Memory B cell (primary cell): ENCODE results near the gene PHACTR1.

ENCODE experiments used
- ATAC-seq: fragments of 150-1000 bp; cut with Tn5 transposase; 2 replicates; pipeline ENCODE4 v1.10.0; 2021; ENCODE audit warnings: low read depth, mild to moderate bottlenecking, moderate library complexity
- DNase-seq, 2 donors: peaks; one replicate each; pipeline ENCODE4 v3.0.0; 2022; ENCODE audit warnings: low spot score in 2 of 2
- H3K27ac Mint-ChIP-seq: one replicate; pipeline ENCODE4 v1.8.0; 2022; ENCODE audit warnings: mild to moderate bottlenecking, moderate library complexity, mixed read lengths
- H3K27me3 Mint-ChIP-seq: one replicate; pipeline ENCODE4 v1.8.0; 2022; ENCODE audit warnings: mixed read lengths
- H3K36me3 Mint-ChIP-seq: one replicate; pipeline ENCODE4 v1.8.0; 2022; ENCODE audit warnings: mild to moderate bottlenecking, mixed read lengths
- H3K4me1 Mint-ChIP-seq: one replicate; pipeline ENCODE4 v1.8.0; 2022; ENCODE audit warnings: mixed read lengths
- H3K4me3 Mint-ChIP-seq: one replicate; pipeline ENCODE4 v1.8.0; 2022; ENCODE audit warnings: mild to moderate bottlenecking, moderate library complexity, mixed read lengths
- H3K9me3 Mint-ChIP-seq: one replicate; pipeline ENCODE4 v1.8.0; 2022; ENCODE audit warnings: mixed read lengths

Gene PHACTR1

DNA sequence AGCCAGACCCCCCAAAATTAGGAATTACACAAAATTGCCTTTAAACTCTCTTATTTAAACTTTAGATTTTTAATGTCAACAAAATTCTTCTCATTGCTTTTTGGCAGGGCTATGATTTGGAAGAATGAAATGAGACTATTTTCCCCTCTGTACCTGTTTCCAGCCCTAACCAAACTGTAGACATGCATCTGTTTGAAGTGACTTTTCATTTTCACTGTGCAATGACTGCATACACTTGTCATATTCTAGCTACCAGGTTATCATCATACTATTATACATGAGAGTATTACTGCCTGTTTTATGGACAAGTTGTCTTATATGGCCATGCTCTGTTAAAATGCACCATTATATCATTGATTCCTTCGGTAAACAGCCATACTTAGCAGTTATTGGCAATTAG is 316.6 kb downstream of the PHACTR1 start:
- ATAC-seq (no peak), DNase-seq (no peak)
- peaks cover 15% of the 10 kb centered on the region for H3K27me3 Mint-ChIP-seq
- H3K36me3 Mint-ChIP-seq = no peaks in the 10 kb centered on the region
- no peaks in the 10 kb centered on the region for H3K4me1 Mint-ChIP-seq
- H3K27ac Mint-ChIP-seq = no peak overlapping the region
- no peak overlapping the region for H3K4me3 Mint-ChIP-seq
- H3K9me3 Mint-ChIP-seq = no peaks in the 10 kb centered on the region

DNA sequence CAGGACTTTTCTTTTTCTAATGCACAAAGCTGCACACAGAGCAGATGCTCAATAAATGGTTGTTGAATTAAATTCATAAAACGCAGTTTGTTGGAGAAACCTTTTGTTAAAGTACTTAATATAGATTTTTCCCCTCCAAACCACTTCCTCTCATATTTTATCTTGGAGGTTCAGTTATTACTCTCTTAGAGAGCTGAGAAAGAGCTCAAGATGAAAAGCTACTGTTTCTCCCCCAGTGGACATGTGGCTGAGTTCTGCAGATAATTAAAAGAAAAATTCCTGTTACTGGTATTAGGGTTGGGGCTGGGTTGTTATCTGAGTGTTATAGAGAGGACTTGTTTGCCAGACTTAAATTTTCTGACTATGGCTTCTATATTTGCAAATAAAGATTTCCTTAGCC is 317.7 kb downstream of the PHACTR1 start:
- Mint-ChIP-seq H3K36me3 (no peaks in the 10 kb centered on the region), H3K4me3 (no peak overlapping the region), H3K27me3 (peaks cover 10% of the 10 kb centered on the region), H3K27ac (no peak overlapping the region), H3K4me1 (no peaks in the 10 kb centered on the region), H3K9me3 (no peaks in the 10 kb centered on the region)
- no peak for DNase-seq
- ATAC-seq = no peak

DNA sequence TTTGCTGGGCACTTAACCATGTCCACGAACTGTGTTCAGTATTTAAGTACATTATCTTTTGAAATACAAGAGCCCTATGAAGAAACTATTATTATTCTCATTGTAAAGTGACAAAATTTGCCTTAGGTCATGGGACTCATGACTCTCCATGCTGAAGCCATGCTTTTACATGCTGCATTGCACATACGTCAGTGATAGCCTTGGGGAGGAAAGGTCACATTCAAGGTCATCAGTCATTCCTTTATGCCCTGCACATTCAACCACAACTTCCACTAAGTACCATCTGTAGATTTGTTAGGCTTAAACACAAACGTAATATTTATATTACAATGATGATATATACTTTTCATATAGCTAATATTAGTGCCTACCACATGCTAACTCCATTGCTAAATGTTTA is 319.0 kb downstream of the PHACTR1 start:
- no peak overlapping the region for H3K27ac Mint-ChIP-seq
- peaks cover 11% of the 10 kb centered on the region for H3K27me3 Mint-ChIP-seq
- no peak overlapping the region for H3K4me3 Mint-ChIP-seq
- H3K4me1 Mint-ChIP-seq = no peaks in the 10 kb centered on the region
- no peak for ATAC-seq
- H3K36me3 Mint-ChIP-seq = no peaks in the 10 kb centered on the region
- no peak for DNase-seq
- H3K9me3 Mint-ChIP-seq = no peaks in the 10 kb centered on the region

DNA sequence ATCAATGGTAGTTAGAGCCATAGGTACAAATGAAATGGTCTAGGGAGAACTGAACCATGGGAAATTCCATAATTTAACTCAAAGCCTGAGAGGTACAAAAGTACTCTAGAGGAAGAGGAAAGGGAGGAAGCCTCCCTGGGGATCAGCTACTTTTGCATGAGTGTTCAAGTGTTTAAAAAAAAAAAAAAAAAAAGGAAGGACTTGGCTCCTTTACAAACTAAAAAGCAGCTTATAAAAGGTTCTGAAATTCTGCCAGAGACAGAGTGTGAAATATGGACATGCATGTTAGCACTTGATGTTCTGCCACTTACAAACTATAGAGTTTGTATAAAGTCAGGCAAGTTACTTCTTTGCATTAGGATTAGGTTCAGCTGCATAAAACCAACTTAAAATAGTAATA is 321.7 kb downstream of the PHACTR1 start:
- Mint-ChIP-seq H3K27me3 (peaks cover 12% of the 10 kb centered on the region), H3K4me3 (no peak overlapping the region), H3K36me3 (no peaks in the 10 kb centered on the region), H3K4me1 (no peaks in the 10 kb centered on the region), H3K9me3 (no peaks in the 10 kb centered on the region), H3K27ac (no peak overlapping the region)
- ATAC-seq (no peak), DNase-seq (no peak)

DNA sequence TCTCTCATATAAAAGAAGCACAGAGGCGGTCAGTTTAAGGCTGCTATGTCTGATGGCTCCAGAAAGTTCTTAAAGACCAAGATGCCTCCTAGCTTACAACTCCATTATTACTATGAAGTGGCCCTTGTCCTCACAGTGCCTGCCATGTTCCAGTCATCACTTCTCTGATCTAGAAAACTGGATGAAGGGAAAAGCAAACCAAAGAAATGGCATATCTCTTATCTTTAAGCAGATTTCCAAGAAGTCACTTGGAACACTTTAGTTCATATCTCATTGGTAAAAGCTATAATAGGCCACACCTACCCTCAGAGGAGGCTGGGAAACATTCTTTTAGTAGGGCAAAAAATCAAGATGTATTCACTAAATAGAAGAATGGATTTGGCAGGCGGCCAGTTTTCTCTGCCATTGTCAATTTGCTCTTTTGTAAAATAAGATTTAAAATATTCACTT is 322.2 kb downstream of the PHACTR1 start:
- Mint-ChIP-seq H3K9me3 (no peaks in the 10 kb centered on the region), H3K4me3 (no peak overlapping the region), H3K36me3 (no peaks in the 10 kb centered on the region), H3K27ac (no peak overlapping the region), H3K4me1 (no peaks in the 10 kb centered on the region), H3K27me3 (peaks cover 12% of the 10 kb centered on the region)
- DNase-seq (no peak), ATAC-seq (no peak)

DNA sequence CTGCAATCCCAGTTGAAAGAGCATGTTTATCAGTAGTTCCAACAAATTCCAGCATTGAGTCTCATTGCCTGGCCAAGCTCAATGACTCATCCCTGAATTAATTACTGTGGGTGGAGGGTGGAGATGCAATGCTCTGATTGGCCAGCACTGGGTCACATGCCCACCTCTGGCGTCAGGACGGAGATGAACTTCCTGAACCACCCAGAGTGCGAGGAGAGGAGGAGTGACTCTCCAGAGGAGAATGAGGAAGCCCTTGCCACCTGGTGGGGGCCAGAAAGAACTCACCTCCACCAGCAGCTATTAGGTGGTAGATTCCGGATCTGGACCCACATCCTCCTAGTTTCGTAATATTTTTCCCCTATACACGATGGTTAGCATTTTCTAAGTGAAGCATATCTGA is 327.8 kb downstream of the PHACTR1 start:
- no peaks in the 10 kb centered on the region for H3K4me1 Mint-ChIP-seq
- no peak overlapping the region for H3K27ac Mint-ChIP-seq
- no peak for ATAC-seq
- no peak overlapping the region for H3K4me3 Mint-ChIP-seq
- H3K27me3 Mint-ChIP-seq = peaks cover 7% of the 10 kb centered on the region
- H3K9me3 Mint-ChIP-seq = no peaks in the 10 kb centered on the region
- DNase-seq = no peak
- no peaks in the 10 kb centered on the region for H3K36me3 Mint-ChIP-seq

DNA sequence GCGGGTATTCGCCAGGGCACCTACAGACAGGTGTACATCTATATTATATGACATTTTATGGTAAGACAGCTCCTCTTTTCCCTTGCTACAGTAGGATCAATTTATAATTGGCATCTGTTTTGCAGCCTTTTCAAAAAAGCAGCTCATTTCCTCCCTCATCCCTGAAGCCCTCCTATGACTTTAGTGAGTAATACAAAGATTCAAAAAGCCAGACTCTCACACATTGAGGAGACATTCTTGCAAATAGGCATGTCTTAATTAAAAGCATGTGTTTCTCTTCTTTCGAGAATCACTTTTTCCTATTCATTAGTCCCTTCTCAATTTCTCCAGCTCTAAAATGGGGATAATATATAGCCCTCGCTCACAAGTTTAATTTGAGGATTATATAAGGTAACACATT is 328.3 kb downstream of the PHACTR1 start:
- DNase-seq (no peak), ATAC-seq (no peak)
- no peaks in the 10 kb centered on the region for H3K4me1 Mint-ChIP-seq
- H3K9me3 Mint-ChIP-seq = no peaks in the 10 kb centered on the region
- H3K36me3 Mint-ChIP-seq = no peaks in the 10 kb centered on the region
- peaks cover 7% of the 10 kb centered on the region for H3K27me3 Mint-ChIP-seq
- no peak overlapping the region for H3K4me3 Mint-ChIP-seq
- H3K27ac Mint-ChIP-seq = no peak overlapping the region

DNA sequence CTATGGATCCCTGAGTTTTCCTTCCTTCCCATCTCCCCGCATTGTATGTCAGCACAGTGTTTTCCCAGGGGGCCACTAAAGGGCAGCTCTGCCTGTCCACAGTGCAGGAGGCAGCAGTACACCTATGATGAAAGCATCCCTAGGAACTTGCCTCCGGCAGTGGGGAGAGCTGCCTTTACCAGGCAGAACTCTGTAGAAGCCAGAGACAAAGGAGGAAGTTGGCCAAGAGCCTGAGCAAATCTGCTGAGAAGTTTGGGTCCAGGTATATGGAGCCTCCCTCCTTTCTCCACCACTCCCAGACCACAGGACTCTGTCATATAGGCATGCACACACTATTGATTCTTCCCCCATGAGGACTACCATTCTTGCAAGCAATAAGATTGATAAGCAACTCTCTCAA is 329.1 kb downstream of the PHACTR1 start:
- Mint-ChIP-seq H3K4me3 (no peak overlapping the region), H3K36me3 (no peaks in the 10 kb centered on the region), H3K27me3 (peaks cover 5% of the 10 kb centered on the region), H3K27ac (no peak overlapping the region), H3K9me3 (no peaks in the 10 kb centered on the region), H3K4me1 (no peaks in the 10 kb centered on the region)
- ATAC-seq = no peak
- DNase-seq = no peak

DNA sequence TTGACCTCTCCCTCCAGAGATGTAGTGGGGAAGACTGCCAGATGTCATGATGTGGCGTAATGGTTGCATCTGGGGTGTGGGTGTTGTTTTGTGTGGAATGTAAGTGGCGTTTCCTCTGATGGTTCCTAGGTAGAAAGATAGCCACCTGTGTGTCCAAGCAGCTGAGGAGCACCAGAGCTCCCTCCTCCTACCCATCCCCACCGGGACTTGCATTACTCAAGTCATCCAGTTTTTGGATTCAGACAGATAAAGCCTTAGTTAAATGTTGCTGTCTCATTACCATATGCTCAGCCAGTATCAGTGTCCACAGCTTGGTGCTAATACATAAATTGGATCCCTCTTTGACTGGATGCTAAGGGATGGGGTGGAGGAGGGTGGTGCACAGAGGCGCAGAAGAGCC is 329.5 kb downstream of the PHACTR1 start:
- DNase-seq = no peak
- Mint-ChIP-seq H3K36me3 (no peaks in the 10 kb centered on the region), H3K4me3 (no peak overlapping the region), H3K27ac (no peak overlapping the region), H3K4me1 (no peaks in the 10 kb centered on the region), H3K27me3 (peaks cover 5% of the 10 kb centered on the region), H3K9me3 (no peaks in the 10 kb centered on the region)
- ATAC-seq = no peak

DNA sequence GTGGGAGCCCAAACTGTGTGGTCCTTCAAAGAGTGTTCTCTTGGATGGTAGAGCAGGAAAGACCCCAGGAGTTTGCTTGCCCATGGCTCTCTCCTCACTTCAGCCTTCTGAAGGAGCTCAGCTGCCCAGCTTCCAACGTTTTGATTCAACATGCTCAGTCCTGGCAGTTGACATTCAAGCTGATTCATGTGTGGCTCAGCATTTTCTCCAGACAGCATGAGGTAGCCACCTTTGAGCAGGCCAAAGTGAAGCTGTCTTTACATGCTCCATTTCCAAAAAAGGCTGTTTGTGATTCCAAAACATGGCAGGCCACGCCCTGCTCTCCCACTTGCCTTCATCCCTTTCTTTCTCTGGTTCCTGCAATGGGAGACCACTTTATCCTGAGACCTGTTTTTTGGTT is 331.5 kb downstream of the PHACTR1 start:
- no peak for ATAC-seq
- no peak for DNase-seq
- Mint-ChIP-seq H3K4me3 (no peak overlapping the region), H3K4me1 (no peaks in the 10 kb centered on the region), H3K27ac (no peak overlapping the region), H3K9me3 (no peaks in the 10 kb centered on the region), H3K27me3 (peaks cover 9% of the 10 kb centered on the region), H3K36me3 (no peaks in the 10 kb centered on the region)

DNA sequence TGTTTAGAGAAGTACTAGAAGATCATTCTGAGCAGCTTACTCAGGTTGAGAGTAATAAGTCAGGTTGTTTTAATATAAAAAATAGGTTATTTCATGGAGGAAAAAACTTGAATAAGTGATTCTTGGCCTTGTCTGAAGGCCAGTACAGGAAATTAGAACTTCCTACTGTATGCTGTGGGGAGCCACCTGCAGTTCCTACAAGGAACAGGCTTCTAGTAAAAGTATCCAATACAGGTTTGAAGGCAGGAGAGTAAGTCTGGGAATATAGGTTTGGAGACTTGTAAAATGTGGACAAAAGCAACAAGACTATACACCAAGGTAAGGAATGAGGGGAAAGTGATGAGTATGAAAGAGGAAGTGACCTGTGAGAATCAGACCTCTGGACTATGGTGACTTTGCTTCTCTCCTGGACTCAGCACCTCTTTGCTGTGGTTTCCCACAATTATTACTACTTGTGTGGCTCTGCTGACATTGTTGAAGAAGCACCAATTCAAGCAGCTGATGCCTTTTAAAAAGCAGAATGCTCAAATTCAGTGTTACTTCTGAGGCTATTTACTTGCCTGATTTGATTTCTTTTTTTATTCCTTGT is 333.2 kb downstream of the PHACTR1 start:
- no peak for DNase-seq
- H3K36me3 Mint-ChIP-seq = no peaks in the 10 kb centered on the region
- ATAC-seq = no peak
- no peaks in the 10 kb centered on the region for H3K9me3 Mint-ChIP-seq
- no peak overlapping the region for H3K4me3 Mint-ChIP-seq
- H3K4me1 Mint-ChIP-seq = no peaks in the 10 kb centered on the region
- peaks cover 12% of the 10 kb centered on the region for H3K27me3 Mint-ChIP-seq
- H3K27ac Mint-ChIP-seq = no peak overlapping the region

DNA sequence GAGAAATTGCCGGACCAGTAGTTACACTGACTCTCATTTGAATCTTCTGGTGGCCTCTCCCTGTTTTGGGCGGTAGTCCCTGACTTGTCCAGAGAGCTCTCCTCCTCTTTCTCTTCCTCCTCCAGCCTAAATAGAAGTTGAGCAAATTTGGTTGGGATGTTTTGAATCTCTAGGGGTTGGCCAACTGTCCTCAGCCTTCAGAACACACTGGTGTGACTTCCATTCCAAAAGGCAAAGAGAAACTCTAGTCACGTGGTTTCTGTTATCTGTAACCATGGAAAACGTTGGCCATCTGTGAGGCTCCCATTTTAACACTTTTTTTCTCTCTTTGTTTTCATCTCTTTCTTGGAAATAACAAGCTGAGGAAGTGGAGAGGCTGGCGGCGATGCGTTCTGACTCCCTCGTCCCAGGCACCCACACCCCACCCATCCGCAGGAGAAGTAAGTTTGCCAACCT is 336.5 kb downstream of the PHACTR1 start:
- no peak for ATAC-seq

DNA sequence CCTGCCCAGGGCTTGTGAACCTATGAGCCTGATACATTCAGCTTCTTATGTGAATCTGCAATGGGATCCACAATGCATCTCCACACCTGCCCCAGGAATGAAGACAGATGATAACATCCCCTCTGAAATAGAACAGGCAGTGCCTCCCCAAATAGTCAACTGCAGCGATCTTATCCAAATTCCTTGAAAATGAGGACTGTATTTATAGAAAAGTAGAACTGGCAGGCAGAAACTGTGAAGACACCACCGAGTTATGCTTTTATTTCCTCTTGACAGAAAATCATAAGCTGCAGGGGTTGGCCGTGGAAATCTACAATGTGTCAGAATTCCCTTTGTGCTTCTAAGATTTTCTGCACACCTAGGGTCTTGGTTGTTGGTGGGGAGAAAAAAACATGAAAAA is 341.5 kb downstream of the PHACTR1 start:
- no peak overlapping the region for H3K4me3 Mint-ChIP-seq

More for the DNA sequence above, 336.5 kb downstream of the PHACTR1 start:
- Mint-ChIP-seq H3K4me3 (no peak overlapping the region), H3K36me3 (no peaks in the 10 kb centered on the region), H3K9me3 (no peaks in the 10 kb centered on the region), H3K27me3 (peaks cover 21% of the 10 kb centered on the region), H3K27ac (no peak overlapping the region), H3K4me1 (no peaks in the 10 kb centered on the region)
- no peak for DNase-seq

DNA sequence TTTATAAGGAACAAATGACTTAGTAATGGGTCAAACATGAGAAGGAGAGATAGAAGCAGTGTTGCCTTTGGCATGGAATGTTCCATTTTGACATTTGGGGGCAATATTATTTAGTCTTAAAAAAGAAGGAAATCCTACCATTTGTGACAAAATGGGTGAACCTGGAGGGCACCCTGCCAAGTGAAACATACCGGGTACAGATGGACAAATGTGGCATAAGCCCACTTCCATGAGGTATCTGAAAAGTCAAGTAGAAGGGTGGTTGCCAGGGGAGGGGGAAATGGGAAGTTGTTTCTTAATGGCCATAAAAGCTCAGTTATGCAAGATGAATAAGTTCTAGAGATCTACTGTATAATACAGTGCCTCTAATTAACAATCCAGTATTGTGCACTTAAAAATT is 342.5 kb downstream of the PHACTR1 start:
- Mint-ChIP-seq H3K4me3 (no peak overlapping the region), H3K27me3 (peaks cover 13% of the 10 kb centered on the region), H3K4me1 (no peaks in the 10 kb centered on the region), H3K27ac (no peak overlapping the region), H3K36me3 (no peaks in the 10 kb centered on the region), H3K9me3 (no peaks in the 10 kb centered on the region)
- DNase-seq (no peak), ATAC-seq (no peak)

More for the DNA sequence above, 341.5 kb downstream of the PHACTR1 start:
- Mint-ChIP-seq H3K27me3 (peaks cover 14% of the 10 kb centered on the region), H3K27ac (no peak overlapping the region), H3K36me3 (no peaks in the 10 kb centered on the region), H3K4me1 (no peaks in the 10 kb centered on the region), H3K9me3 (no peaks in the 10 kb centered on the region)
- no peak for ATAC-seq
- no peak for DNase-seq

DNA sequence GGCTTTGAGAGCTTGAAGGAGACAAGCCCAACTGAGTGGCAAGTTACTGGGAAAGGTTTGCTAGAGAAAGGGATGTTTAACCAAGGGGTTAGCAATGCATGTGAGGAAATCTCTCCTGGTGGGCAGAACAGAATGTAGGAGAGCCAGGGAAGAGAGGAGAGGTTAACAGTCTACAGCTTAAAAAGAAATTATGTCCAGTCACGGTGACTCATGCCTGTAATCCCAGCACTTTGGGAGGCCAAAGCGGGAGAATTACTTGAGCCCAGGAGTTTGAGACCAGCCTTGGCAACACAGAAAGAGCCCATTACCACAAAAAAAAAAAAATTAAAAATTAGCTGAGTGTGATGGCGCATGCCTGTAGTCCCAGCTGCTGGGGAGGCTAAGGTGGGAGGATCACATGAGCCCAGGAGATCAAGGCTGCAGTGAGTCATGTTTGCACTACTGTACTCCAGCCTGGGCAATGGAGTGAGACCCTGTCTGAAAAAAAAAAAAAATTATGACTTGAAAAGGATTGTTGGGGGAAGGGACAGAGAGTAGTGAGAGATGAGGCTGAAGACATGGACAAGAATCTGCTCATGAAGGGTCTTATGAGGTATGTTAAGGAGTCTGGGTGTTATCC is 346.8 kb downstream of the PHACTR1 start:
- ATAC-seq = no peak
- Mint-ChIP-seq H3K27ac (no peak overlapping the region), H3K27me3 (no peaks in the 10 kb centered on the region), H3K9me3 (no peaks in the 10 kb centered on the region), H3K4me1 (peaks cover under 1% of the 10 kb centered on the region), H3K4me3 (no peak overlapping the region), H3K36me3 (no peaks in the 10 kb centered on the region)
- no peak for DNase-seq
